NT2/D1 (cell line): ENCODE results near the gene ECHDC3.

Experiments
- SUZ12 ChIP-seq: IDR thresholded peaks from 2 replicates; pipeline ENCODE4 v1.6.1; 2011; ENCODE audit not compliant: insufficient read length, insufficient read depth; ENCODE audit errors: extremely low read depth
- ZNF274 ChIP-seq: IDR thresholded peaks from 2 replicates; pipeline ENCODE4 v1.6.1; 2011; ENCODE audit warnings: mild to moderate bottlenecking, low read depth, low read length

DNA sequence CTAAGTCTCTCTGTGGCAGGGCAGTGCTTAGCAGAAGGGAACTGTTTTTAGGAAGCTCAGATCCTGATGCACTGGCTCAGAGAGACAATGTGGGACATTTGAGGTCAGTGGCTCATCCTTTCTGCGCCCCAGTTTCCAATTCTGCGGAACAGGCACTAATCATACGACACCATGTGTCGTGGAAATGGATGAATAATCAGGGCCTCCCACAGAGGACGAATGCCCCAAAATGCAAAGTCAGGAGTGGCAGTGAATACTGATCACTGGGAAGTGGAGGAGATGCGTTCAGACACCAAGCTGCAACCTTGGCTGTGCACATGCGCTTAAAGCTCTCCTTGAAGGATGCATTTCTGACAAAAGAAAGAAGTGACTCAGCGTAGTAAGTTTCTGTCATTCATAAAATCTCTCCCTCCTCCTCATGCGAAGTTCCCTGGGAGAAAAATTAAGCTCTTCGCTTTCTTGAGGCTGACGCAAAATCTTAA lies 21.9 kb upstream of the ECHDC3 start:
- TF ChIP-seq ZNF274 (no peak), SUZ12 (no peak)
